ENCODE results near the gene CTDSP2.
"Not testable (repeated sequence)": the region's sequence is repeated elsewhere in the genome, so short reads cannot be mapped to it uniquely, and the experiment has no call there.

CTDSP2 gene

DNA sequence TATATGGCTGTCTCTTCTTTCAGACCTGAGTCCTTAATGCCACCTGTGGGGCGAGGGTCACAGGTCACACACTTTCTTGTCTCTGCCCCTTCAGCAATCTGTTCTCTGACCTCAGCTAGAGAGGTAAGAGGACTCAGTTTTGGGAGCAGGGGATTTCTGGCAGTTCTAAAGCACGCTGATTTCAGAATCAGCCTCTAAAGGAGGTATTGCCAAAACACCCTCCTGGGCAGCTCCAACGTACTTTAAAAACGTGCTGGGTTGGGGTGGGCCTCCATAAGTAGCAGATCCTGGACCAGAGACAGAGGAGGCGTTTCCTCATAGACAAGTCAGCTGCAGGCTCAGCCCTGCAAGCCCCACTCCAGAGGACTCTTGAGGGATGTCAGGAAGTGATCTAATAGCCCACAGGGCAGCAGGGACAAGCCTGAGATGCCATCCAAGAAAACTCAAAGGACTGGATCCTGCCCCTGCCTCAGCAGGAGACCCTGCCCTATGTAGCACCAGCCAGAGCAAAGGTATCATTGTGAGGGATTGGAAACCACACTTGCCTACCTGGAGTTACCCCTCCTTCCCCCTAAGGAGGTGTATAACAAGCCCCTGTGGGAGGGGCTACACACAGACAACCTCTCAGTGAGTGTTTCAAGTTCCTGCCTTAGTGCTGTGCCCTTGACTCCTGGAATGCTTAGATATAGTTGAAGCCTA is 8.5 kb downstream of the CTDSP2 start:
- intact Hi-C loops (cut with DNase I), result no loop called here

DNA sequence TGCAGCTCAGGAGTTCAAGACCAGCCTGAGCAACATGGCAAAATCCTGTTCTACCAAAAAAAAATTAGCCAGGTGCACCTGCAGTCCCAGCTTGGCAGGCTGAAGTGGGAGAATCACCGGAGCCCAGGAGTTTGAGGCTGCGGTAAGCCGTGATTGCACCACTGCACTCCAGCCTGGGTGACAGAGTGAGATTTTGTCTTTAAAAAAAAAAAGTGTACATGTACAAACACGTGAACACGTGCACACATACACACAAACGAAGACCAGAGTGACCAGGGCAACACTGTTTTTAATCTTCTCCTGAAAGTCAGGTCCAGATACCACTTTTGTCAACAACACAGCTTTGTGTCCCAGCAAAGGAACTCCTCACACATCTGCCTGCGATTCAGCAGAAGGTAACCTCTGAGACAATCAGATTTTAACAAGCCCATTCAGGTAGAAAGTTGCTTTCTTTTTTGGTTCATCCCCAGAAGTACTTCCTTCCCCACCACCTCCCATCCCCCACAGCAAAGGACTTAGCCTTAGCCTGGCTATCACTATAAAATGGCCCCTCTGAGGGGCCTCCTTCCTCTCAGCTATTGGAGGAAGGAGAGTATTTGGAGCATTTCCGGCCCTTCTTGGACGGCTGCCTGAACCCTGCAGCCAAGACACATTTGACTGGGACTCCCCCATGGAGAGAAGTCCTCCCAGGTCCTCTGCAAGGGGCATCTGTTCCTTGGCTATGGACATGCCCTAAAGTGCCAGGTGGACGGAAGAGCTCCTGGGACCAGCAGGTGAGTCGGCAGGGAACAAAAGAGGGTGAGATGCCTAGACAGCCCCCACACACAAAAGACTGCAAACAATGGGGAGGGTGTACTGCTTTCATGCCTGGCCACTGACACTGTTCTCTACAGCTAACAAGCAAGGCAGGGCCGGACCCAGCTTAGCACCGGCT is 9.8 kb downstream of the CTDSP2 start:
- intact Hi-C loops (cut with DNase I), result no loop called here
- DNase-seq, result peak in 4 of 10 donors; percentile 41 to 90 (median 42)

More for the DNA sequence above, 8.5 kb downstream of the CTDSP2 start:
- peak in 1 of 10 donors; percentile 34 for DNase-seq

DNA sequence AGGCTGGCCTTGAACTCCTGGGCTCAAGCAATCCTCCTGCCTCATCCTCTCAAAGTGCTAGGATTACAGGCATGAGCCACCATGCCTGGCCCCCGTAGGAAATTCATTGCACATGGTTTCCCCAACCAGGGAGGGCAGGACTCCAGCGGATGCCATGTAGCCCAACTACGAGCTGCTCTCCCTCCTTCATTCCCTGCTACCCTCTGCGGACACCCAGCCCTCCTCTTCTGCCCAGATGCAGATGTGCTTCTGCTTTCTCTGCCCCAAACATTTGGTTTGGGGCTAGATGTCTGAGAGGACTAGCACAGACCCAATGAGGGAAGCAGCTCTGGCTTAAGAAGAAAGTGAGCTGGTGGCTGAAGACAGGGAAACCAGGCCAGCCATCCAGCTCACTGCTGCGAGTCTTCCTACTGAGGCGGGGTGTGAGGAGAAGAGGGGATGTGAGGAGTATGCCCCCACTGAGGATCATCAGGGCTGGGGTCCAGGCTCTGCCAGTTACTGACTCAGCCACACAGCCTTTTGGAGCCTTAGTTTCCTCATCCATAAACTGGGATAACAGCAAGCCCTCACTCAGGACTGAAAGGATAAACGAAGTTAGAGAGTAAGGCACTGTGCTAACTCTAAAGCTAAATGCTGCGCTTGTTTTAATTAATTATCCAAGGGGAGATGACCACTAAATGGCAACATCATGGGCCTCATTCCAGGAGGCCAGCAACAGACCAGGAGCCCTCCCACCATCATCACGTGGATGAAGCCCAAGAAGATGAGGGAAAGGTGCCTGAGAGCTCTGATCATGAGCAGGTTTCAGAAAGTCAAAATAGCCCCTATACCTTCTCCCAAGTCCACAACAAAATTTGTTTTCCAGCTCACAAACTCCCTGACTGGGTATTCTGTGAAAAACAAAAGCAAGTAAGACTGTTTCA is 10.9 kb downstream of the CTDSP2 start:
- peak in 1 of 10 donors; percentile 78 for DNase-seq
- intact Hi-C loops (cut with DNase I), result no loop called here

DNA sequence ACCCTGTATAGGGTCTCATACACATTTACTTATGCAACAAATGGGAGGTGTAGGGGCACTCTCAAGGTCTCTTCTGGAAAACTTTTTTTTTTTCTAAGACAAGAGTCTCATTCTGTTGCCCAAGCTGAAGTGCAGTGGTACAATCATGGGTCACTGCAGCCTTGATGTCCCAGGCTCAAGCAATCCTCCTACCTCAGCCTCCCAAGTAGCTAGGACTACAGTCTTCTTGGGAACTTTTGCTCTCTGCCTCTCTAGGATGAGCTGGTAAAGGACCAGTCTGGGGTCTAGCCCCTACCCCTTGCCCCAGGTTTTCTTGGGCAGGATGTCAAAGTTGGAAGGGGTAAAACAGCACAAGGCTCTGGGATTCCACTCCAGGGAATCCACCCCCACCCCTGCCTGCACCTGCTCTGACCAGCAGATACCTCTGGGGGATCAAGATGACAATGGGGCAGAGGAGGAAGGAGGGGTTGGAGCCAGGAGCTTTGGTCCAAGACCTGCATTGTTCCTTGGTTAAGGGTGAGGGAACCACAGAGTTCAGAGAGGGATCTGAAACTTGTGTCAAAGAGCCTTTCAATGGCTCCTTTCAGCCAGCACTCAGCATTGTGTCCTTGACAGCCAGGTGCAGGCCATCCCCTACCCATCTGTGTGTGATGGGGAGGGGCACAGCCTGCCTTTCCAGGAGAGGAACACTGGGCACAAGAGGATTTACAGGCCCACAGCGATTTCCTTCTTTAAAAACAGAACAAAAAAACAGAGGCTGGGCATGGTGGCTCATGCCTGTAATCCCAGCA is 12.2 kb downstream of the CTDSP2 start:
- peak in 1 of 10 donors; percentile 54 for DNase-seq
- intact Hi-C loops (cut with DNase I), result no loop called here

DNA sequence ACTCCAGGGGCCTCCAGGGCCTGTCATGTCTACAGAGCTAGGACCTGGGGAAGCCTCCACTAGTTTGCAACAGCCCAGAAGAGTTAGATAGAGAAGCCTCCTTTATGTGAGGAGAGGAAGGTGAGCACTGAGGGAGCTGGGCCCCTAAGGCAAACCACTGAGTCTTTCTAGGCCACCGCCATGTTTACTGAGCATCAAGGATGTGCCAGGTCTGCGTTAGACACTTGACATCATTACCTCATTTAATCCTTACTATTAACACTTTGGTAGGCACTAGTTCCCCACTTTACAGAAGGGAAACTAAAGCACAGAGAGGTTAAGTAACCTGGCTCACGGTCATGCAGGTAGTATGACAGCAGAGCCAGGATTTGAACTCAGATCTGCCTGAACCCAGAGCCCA is 12.9 kb downstream of the CTDSP2 start:
- intact Hi-C loops (cut with DNase I), result no loop called here
- no peak for DNase-seq

DNA sequence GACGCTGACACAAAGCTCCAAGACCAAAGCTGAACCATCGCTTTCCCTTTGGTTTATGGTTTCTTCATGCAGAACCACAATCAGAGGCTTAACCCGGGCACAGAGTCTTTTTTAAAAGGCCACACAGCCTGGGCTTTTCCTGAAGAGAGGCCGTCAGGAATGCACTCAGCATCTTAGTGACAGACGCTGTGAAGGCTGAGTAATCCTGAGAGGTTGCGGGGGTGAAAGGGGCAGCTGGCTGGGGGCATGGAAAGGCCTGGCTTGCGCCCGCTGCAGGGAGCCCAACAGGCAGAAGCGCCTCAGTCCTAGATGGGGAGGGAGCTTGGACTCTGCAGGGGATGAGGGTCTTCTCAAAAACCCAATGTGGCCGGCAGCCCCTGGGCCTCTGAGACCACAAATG is 13.6 kb downstream of the CTDSP2 start:
- peak in 1 of 10 donors; percentile 70 for DNase-seq
- intact Hi-C loops (cut with DNase I), result no loop called here

DNA sequence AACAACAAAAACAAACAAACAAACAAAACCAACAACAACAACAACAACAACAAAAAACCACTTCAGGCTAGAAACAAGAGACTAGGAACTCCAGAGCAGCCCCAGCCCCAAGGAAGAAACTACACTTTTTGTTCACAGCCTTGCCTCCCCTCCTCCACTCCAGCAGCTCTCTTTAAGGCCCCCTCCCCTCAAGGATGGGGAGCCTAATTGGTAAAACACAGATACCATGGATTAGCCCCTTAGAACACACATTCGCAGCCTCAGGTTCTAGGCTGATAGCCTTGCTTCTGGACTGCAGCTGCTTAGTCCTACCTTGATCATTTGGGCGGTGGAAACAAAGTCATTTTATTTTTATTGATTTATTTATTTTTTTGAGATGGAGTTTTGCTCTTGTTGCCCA is 16.1 kb downstream of the CTDSP2 start:
- intact Hi-C loops (cut with DNase I), result no loop called here
- DNase-seq, result no peak

DNA sequence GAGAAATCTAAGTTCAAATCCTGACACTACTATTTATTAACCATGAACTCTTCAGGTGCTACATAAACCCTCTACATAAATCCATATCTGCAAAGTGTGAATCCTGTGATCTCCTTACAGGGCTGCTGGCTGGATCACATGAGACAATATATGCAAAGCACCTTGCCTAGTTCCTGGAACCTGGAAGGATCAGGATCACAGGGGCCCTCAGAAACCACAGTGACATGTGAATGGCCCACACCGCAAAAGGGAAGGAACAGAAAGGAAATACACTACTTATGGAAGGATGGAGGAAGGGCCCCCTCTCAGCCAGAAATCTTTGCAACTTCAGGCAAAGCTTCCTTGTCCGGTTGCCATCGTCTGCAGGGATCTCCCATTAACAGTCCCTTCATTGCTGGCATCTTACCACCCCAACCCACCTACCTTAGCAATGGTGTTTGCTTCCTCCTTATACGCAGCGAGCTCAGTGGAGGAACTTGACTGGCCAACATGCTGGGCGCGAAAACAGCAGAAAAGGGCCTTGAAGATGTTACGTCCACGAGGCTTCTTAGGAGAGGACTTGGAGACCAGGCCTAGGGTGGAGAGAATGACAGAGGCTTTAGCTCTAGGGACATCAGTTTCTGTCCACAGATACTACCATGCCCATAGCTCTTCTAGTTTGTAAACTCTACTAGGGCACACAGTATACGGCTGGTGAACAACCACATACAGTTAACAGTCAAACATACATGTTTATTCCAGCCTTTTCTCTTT is 17.3 kb downstream of the CTDSP2 start:
- DNase-seq, result peak in 1 of 10 donors; percentile 69
- intact Hi-C loops (cut with DNase I), result no loop called here

DNA sequence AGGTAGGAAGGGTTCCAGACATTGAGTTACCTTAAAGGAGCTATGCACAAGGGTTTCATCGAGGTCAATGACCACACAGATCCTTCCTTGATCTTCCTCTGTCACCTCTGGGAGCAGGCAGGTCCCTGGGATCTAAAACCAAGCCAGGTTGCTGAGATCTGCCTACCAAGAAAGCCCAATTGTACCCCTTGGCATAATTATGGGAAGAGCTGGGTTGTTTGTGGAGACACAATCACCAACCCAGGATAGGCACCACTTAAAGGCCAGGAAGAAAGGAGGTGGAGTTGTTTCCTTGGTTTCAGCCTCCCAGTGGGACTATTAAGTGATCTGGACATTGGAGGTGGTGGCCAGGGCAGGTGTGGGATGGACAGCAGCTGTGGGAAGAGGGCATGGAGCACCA is 19.6 kb downstream of the CTDSP2 start:
- intact Hi-C loops (cut with DNase I), result no loop called here
- DNase-seq, result no peak

DNA sequence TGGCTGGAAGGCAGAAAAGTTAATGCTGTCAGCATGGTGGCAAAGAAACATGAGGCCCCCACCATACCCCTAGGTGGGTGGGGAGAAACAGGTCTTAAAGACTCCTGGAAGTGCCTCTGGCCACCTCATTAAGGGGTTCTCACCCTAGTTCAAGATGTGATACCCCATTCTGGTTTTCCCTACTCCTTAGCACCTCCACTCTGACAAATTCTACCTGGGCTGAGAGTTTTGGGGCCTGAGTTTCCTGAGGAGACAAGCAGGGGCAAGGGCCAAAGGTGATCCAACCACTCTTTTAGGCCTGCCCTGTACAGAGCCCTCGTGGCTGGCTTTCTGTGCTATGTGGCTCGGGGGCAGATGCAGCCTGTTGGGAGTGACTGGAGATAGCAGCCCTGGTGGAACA is 20.1 kb downstream of the CTDSP2 start:
- intact Hi-C loops (cut with DNase I), result no loop called here
- peak in 1 of 10 donors; percentile 50 for DNase-seq

DNA sequence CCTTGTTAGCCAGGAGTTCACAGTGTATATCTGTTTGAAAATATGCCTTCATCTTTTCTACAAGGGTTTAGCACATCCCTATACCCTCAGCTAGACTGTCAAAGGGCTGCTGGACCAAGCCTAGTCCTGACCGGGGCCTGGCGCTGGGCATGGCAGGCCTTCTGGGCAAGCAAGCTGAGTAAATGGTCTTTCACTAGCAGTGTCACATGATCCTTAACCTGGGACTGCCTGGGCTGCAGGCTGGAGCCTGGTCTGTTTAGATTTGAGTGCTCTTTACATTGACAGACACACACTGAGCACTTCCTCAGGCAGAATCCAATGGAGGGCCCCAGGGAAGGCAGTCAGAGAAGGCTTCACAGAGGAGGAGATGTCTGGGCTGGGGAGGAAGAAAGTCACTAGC is 21.1 kb downstream of the CTDSP2 start:
- peak in 1 of 10 donors; percentile 60 for DNase-seq
- intact Hi-C loops (cut with DNase I), result no loop called here

DNA sequence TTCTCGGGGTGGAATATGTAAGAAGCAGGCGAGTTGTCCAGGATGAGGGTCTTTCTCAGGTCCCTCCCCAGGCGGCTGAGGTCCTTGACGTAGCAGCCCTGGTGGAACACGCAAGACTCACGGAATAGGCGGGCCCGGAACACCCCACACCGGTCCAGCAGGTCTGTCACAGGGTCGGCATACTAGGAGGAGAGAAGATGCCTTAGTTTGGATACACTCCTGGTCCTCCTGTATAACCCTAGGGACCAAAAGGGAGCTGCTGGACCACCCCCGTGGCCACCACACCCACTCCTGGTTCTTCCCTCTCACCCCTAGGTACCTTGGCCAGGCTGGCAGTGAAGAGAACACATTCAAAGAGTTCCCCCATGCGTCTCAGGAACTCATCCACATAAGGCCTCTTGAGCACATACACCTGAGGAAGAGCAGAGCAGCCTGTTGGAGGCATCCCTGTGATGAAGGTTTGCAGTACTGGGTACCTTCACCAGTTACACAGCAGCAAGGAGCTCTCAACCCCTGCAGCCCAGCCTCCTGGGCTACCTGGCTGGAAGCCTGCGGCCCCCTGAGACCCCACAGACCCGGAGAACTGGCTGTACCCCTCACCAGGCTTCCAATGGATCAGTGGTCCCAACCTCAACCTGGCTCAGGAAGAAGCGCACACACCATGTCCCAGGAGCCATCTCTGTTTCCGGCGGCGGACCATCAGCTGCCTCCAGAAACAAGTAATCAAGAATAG is 22.5 kb downstream of the CTDSP2 start:
- DNase-seq, result peak in 1 of 10 donors; percentile 62
- intact Hi-C loops (cut with DNase I), result no loop called here

DNA sequence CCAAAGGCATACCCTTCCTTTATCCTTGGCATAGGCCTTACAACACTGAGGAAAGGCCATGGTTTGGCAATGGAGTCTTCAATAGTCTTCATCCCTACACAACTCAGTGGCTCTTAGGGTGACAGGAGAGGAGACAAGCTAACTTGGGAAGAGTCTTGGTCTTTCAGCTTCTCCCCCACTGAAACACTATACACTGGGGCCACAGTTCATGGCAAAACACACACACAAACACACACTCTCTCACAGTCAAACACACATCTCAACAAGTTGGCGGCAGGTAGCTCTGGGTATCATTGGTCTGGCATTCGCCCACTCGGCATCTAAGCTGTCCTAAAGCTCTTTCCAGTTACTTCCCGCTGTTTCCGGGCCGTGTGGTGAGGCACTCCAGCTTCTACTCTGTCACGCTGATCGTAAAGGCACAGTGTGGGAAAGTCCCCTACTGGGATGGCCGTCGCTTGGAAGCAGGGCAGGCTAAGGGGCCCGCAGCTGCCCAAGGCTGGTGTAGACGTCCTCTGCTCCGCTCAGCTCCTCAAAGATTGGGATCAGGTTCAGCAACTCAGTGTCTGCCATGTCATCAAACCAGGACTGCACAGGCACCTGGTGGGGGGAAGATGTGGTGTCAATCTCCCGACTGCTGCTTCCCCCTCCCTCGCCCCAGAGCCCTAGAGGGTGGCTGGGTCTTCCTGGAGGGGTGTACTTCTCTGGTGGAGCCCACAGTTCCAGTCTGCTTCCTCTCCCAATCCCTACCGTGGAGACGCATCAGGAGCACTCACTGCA is 23.2 kb downstream of the CTDSP2 start:
- intact Hi-C loops (cut with DNase I), result no loop called here
- peak in 1 of 10 donors; percentile 51 for DNase-seq

DNA sequence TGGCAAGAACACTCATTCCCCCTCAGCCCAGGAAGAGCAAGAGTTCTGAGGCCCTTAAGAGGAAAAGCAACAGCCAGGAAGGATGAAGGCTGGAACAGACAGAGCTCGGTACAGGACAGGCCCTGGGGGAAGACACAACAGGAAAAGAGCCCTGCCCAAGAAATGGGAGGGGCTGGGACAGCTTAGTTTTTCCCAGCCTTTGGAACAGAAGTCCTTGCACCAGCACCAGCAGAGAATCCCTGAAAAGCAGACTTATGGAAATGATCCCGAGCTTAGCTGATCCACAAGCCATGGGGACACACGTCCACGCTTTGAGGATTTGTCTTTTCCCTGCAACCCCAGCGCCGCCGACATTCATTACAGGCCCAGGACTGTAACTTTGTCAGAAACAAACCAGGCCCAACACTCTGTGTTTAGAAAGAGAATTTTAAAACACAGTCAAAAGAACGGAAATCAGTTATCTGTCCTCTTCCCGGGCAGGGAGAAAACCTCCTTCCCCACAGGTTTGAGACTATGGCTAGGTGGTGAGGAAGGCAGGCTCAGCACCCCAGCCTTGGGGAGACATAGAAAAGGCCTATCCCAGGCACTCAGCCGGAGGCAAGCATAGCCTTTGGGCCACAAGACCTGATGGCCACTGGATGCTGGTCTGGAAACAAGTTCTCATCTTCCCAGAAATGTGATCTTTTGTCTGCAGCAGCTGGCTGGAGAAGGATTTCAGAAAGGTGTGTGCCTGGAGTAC is 24.0 kb downstream of the CTDSP2 start:
- intact Hi-C loops (cut with DNase I), result no loop called here
- DNase-seq, result peak in 1 of 10 donors; percentile 27

DNA sequence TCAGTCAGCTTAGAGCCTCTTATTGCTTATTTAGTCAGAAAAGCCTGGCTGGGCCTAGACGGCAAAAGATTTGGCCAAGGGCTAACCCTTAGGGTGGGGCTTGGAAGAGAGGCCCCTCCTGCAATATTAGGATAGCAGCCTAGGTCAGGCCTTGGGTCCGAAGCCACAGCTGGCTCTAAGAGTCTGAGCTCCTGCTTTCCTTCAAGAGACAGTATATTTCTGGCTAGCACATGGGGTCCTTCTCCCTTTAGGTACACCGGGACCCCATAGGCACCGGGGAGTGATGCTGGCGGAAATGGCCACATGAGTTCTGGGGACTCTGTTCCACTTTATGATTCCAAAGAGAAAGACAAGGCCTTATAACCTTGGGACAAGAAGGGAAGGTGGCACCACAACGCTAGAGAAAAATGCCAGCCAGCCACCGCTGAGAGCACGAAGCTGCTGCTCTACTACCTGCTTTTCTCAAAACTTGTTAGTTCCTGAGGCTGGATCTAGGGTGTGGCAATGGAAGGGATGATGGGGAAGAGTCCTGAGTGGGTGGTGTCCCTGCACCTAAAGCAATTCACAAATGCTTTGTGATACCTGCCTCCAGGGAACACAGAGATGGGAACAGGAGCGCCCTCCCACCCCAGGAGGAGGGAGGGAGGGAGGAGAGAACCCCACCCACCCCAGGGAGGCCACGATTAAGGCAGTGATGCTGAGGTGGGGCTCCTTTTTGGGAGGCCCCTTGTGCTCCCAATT is 24.9 kb downstream of the CTDSP2 start:
- intact Hi-C loops (cut with DNase I), result no loop called here
- DNase-seq, result peak in 1 of 10 donors; percentile 65

DNA sequence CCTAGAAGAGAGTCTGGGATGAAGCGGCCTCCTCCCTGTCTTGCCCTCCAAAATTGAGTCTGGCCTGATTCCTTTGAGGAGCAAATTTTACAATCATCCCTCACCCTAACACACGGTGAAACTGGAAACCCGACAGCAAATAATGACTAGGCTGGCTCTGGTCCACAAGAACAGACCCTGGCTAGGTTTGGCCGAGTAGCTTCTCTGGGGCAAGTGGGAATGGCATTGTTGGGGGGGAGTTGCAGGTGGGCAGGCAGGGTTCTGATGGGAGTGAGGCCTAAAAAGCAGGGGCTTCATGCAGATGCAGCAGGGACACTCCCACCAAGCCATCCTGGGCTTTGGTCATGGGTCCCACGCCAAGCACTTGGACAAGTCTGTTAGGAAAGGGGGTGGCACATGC is 25.5 kb downstream of the CTDSP2 start:
- peak in 1 of 10 donors; percentile 53 for DNase-seq
- intact Hi-C loops (cut with DNase I), result not testable (repeated sequence)

Measured in posterior cingulate gyrus (tissue), 11 donors.